NCI-H526 (cell line): ENCODE results near the gene BRIP1.
"Not testable (repeated sequence)": the region's sequence is repeated elsewhere in the genome, so short reads cannot be mapped to it uniquely, and the experiment has no call there.

Source experiments
- DNase-seq, 2 experiments: peaks; one replicate each; lab custom pipeline; 2025; lab: John Stamatoyannopoulos, UW

BRIP1 gene

GRCh38 chr17:61728297-61728836 lies 135.0 kb downstream of the BRIP1 start:
- DNase-seq, result no peak

GRCh38 chr17:61727798-61728197 lies 135.5 kb downstream of the BRIP1 start:
- not testable (repeated sequence) for DNase-seq

- no peak for DNase-seq
Observed at GRCh38 chr17:61726977-61727376, 136.4 kb downstream of the BRIP1 start.

GRCh38 chr17:61724777-61725176 lies 138.6 kb downstream of the BRIP1 start:
- DNase-seq, result no peak

- DNase-seq, result no peak
Observed at GRCh38 chr17:61723914-61724313, 139.4 kb downstream of the BRIP1 start.

- no peak for DNase-seq
Observed at GRCh38 chr17:61723183-61723582, 140.1 kb downstream of the BRIP1 start.

GRCh38 chr17:61722398-61722797 lies 140.9 kb downstream of the BRIP1 start:
- DNase-seq, result no peak

- no peak for DNase-seq
Observed at GRCh38 chr17:61720016-61720795, 143.1 kb downstream of the BRIP1 start.

- DNase-seq, result not testable (repeated sequence)
Observed at GRCh38 chr17:61719220-61719619, 144.1 kb downstream of the BRIP1 start.

GRCh38 chr17:61718022-61718421 lies 145.3 kb downstream of the BRIP1 start:
- DNase-seq, result no peak

- DNase-seq, result no peak
Observed at GRCh38 chr17:61717352-61717751, 146.0 kb downstream of the BRIP1 start.

GRCh38 chr17:61716225-61716829 lies 147.0 kb downstream of the BRIP1 start:
- no peak for DNase-seq

- no peak for DNase-seq
Observed at GRCh38 chr17:61715348-61715747, 148.0 kb downstream of the BRIP1 start.

- DNase-seq, result no peak
Observed at GRCh38 chr17:61714300-61714699, 149.0 kb downstream of the BRIP1 start.

GRCh38 chr17:61713035-61713434 lies 150.3 kb downstream of the BRIP1 start:
- no peak for DNase-seq

- no peak for DNase-seq
Observed at GRCh38 chr17:61710546-61710945, 152.8 kb downstream of the BRIP1 start.

GRCh38 chr17:61709567-61709966 lies 153.8 kb downstream of the BRIP1 start:
- DNase-seq, result no peak

GRCh38 chr17:61704935-61705449 lies 158.3 kb downstream of the BRIP1 start:
- DNase-seq, result no peak

- DNase-seq, result no peak
Observed at GRCh38 chr17:61702450-61702849, 160.9 kb downstream of the BRIP1 start.

GRCh38 chr17:61701978-61702377 lies 161.3 kb downstream of the BRIP1 start:
- no peak for DNase-seq

GRCh38 chr17:61701334-61701733 lies 162.0 kb downstream of the BRIP1 start:
- DNase-seq, result no peak

GRCh38 chr17:61700252-61700651 lies 163.1 kb downstream of the BRIP1 start:
- DNase-seq, result no peak

- no peak for DNase-seq
Observed at GRCh38 chr17:61699694-61700093, 163.6 kb downstream of the BRIP1 start.
